ENCODE data around the gene SEMA3C. TPM values are rescaled to one million over a fixed set of nuclear protein-coding genes. Genes with fewer than 3 reads are reported as not detected.

The SEMA3C gene
- total RNA-seq, 2 experiments from 2014 or later: 0.08 TPM

GRCh38 chr7:80871228-80871627 is 47.6 kb downstream of the SEMA3C start:
- Histone ChIP-seq H3K27me3 (ENCODE audit: control insufficient read depth in 1 of 2, insufficient read depth in 2 of 2, low read length in 2 of 2) (no peaks in the 10 kb centered on the region), H3K9me3 (ENCODE audit: control insufficient read depth in 1 of 2, insufficient read depth in 1 of 2, low read length in 2 of 2) (no peaks in the 10 kb centered on the region), H3K4me3 (ENCODE audit: low read length) (no peak overlapping the region), H3K27ac (ENCODE audit: low read depth in 1 of 2, low read length in 2 of 2) (no peak overlapping the region), H3K4me1 (ENCODE audit: insufficient read depth, low read length) (no peaks in the 10 kb centered on the region), H3K36me3 (ENCODE audit: insufficient read depth, low read length) (no peaks in the 10 kb centered on the region)
- no peak for DNase-seq
- no peak overlapping the region for H3K27ac Mint-ChIP-seq
- intact Hi-C loops (cut with DNase I, micrococcal nuclease): no loop called here
- POLR2A ChIA-PET: no interaction called here
- CTCF ChIA-PET: no interaction called here
- TF ChIP-seq CTCF (IDR thresholded peaks at IDR 0.05): no peak
- H3K4me3 Mint-ChIP-seq: no peak overlapping the region
- no peaks in the 10 kb centered on the region for H3K36me3 Mint-ChIP-seq (ENCODE audit: low read depth)
- H3K9me3 Mint-ChIP-seq: peaks cover 4% of the 10 kb centered on the region
- ATAC-seq (ENCODE audit: poor library complexity): no peak
- no peaks in the 10 kb centered on the region for H3K4me1 Mint-ChIP-seq (ENCODE audit: low read depth)
- no peaks in the 10 kb centered on the region for H3K27me3 Mint-ChIP-seq

DNA sequence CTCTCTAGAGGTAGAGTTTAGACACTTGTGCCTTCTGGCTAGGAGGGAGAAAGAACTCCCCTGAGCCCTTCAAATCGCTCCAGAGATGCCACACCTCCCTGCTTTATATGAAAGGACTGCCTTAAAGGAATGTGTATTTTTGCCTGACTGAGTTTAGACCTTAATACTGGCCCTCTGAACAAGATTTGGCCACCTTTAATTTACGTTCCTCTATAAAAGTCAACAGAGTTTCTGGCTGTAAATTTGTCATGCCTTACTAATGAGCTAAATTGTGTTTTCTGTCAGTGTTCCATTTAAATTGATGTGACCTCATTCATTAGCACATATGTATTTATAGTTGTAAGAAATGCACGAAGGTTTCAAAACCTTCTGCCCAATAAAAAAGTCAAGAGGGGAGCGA is 48.0 kb downstream of the SEMA3C start:
- no peaks in the 10 kb centered on the region for H3K27me3 ChIP-seq (ENCODE audit: control insufficient read depth in 1 of 2, insufficient read depth in 2 of 2, low read length in 2 of 2)
- no peaks in the 10 kb centered on the region for H3K4me1 ChIP-seq (ENCODE audit: insufficient read depth, low read length)
- Mint-ChIP-seq H3K36me3 (ENCODE audit: low read depth) (no peaks in the 10 kb centered on the region), H3K4me1 (ENCODE audit: low read depth) (no peaks in the 10 kb centered on the region), H3K27me3 (no peaks in the 10 kb centered on the region), H3K27ac (no peak overlapping the region), H3K4me3 (no peak overlapping the region), H3K9me3 (peaks cover 4% of the 10 kb centered on the region)
- DNase-seq (no peak), ATAC-seq (ENCODE audit: poor library complexity) (no peak)
- no peak overlapping the region for H3K27ac ChIP-seq (ENCODE audit: low read depth in 1 of 2, low read length in 2 of 2)
- intact Hi-C loops (cut with DNase I, micrococcal nuclease): no loop called here
- ChIA-PET POLR2A (no interaction called here), CTCF (no interaction called here)
- H3K4me3 ChIP-seq (ENCODE audit: low read length): no peak overlapping the region
- no peaks in the 10 kb centered on the region for H3K36me3 ChIP-seq (ENCODE audit: insufficient read depth, low read length)
- H3K9me3 ChIP-seq (ENCODE audit: control insufficient read depth in 1 of 2, insufficient read depth in 1 of 2, low read length in 2 of 2): no peaks in the 10 kb centered on the region
- no peak for TF ChIP-seq CTCF (IDR thresholded peaks at IDR 0.05)

- TF ChIP-seq CTCF (IDR thresholded peaks at IDR 0.05): no peak
- H3K4me1 Mint-ChIP-seq (ENCODE audit: low read depth): no peaks in the 10 kb centered on the region
- H3K36me3 ChIP-seq (ENCODE audit: insufficient read depth, low read length): no peaks in the 10 kb centered on the region
- H3K36me3 Mint-ChIP-seq (ENCODE audit: low read depth): no peaks in the 10 kb centered on the region
- POLR2A ChIA-PET: no interaction called here
- intact Hi-C loops (cut with DNase I, micrococcal nuclease): no loop called here
- no peak for ATAC-seq (ENCODE audit: poor library complexity)
- H3K4me3 ChIP-seq (ENCODE audit: low read length): no peak overlapping the region
- no peak overlapping the region for H3K4me3 Mint-ChIP-seq
- CTCF ChIA-PET: no interaction called here
- H3K27me3 ChIP-seq (ENCODE audit: control insufficient read depth in 1 of 2, insufficient read depth in 2 of 2, low read length in 2 of 2): no peaks in the 10 kb centered on the region
- H3K27ac Mint-ChIP-seq: no peak overlapping the region
- no peaks in the 10 kb centered on the region for H3K9me3 ChIP-seq (ENCODE audit: control insufficient read depth in 1 of 2, insufficient read depth in 1 of 2, low read length in 2 of 2)
- no peak for DNase-seq
- H3K27ac ChIP-seq (ENCODE audit: low read depth in 1 of 2, low read length in 2 of 2): no peak overlapping the region
- peaks cover 4% of the 10 kb centered on the region for H3K9me3 Mint-ChIP-seq
- no peaks in the 10 kb centered on the region for H3K27me3 Mint-ChIP-seq
- no peaks in the 10 kb centered on the region for H3K4me1 ChIP-seq (ENCODE audit: insufficient read depth, low read length)
These were observed 48.8 kb downstream of the SEMA3C start for GRCh38 chr7:80869821-80870751.

Measured in CD4-positive, alpha-beta T cell (primary cell).